Measurements from ENCODE around the gene NEK3.

DNA sequence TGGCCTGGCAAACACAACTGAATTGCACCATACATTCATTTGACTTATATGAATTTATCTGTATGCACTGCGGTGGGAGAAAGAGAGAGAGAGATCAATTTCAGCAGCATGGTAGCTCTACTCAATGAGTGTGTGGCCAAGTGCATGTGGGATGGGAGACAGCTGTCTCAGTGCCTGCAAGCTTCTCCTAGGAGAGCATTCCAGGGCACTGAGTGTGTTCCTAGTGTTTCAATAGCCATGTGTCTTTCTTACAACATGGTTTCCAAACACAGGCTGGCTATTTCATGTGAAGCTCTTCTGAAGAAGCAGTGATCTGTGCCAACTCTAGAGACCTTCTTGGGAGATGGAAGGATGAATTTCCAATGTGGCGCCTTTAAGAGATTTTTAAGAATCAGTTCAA lies 74.0 kb downstream of the NEK3 start:
- TF ChIP-seq POLR2A (IDR thresholded peaks at IDR 0.05): no peak
- TF ChIP-seq, protein P1, sequence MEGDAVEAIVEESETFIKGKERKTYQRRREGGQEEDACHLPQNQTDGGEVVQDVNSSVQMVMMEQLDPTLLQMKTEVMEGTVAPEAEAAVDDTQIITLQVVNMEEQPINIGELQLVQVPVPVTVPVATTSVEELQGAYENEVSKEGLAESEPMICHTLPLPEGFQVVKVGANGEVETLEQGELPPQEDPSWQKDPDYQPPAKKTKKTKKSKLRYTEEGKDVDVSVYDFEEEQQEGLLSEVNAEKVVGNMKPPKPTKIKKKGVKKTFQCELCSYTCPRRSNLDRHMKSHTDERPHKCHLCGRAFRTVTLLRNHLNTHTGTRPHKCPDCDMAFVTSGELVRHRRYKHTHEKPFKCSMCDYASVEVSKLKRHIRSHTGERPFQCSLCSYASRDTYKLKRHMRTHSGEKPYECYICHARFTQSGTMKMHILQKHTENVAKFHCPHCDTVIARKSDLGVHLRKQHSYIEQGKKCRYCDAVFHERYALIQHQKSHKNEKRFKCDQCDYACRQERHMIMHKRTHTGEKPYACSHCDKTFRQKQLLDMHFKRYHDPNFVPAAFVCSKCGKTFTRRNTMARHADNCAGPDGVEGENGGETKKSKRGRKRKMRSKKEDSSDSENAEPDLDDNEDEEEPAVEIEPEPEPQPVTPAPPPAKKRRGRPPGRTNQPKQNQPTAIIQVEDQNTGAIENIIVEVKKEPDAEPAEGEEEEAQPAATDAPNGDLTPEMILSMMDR (IDR thresholded peaks at IDR 0.05): no peak
- TF ChIP-seq POLR2AphosphoS5 (IDR thresholded peaks at IDR 0.05): no peak
